ENCODE results near the gene TMEM60. TPM values are rescaled to one million over a fixed set of nuclear protein-coding genes. Genes with fewer than 3 reads are reported as not detected.
A peak's percentile ranks its signal among the peaks of the same experiment; 100 is the strongest.

TMEM60 gene
- total and polyA plus RNA-seq, 2 of the 8 experiments (the other 6 are each of a cell fraction or from before 2014, with no cell fraction given) = 22.1 to 29.2 TPM

DNA sequence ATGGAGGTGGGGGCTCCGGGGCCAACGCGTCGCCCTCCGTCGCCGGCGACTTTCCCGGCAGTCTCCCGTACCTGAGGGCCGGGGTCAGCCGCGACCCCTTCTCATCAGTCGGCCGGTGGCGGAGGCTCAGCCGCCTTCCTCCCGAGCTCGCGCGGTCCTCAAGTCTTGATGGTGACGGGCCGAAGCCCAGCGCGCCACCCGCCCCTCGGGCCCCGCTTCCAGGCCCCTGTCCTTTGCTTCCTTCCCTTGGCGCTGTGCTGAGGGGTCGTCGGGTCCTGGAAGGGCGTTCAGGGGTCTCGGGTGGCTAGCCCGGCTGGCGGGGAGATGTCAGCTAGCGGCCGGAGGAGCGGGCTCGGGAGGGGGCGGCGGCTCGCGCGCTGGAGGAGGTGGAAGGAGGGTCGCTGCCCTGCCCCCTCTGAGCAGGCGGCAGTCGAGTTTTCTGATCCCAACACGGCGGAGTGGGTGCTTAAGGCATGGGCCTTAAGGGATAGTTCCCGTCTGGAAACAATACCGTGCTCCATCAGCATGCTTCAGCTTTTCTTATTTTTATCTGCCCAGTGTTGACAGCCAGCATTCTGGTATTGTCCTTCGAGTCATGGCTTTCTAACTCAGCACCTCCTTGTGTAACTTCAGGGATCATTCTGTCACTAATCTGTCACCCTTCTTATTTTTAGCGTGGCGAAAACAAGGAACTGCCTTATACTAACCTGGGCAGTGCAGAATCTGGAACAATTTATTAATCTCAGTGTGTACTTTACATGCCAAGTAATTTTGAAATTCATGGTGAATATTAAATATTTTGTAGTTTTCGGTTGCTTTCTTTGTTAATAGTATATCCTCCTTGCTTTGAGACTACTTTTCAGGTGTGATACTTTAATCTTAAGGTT, 1.1 kb upstream of the TMEM60 start (continued):
- TF ChIP-seq, protein P1, sequence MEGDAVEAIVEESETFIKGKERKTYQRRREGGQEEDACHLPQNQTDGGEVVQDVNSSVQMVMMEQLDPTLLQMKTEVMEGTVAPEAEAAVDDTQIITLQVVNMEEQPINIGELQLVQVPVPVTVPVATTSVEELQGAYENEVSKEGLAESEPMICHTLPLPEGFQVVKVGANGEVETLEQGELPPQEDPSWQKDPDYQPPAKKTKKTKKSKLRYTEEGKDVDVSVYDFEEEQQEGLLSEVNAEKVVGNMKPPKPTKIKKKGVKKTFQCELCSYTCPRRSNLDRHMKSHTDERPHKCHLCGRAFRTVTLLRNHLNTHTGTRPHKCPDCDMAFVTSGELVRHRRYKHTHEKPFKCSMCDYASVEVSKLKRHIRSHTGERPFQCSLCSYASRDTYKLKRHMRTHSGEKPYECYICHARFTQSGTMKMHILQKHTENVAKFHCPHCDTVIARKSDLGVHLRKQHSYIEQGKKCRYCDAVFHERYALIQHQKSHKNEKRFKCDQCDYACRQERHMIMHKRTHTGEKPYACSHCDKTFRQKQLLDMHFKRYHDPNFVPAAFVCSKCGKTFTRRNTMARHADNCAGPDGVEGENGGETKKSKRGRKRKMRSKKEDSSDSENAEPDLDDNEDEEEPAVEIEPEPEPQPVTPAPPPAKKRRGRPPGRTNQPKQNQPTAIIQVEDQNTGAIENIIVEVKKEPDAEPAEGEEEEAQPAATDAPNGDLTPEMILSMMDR (IDR thresholded peaks at IDR 0.05; ENCODE audit: control extremely low read depth in 1 of 3, insufficient read depth in 1 of 3, low read depth in 1 of 3, low read length in 3 of 3) = no peak
- no peak for TF ChIP-seq BCL11A (IDR thresholded peaks at IDR 0.05; ENCODE audit: low read depth in 2 of 2, low read length in 2 of 2)
- TF ChIP-seq JUND (IDR thresholded peaks at IDR 0.05; ENCODE audit: low read length) = no peak
- TF ChIP-seq BACH1 (IDR thresholded peaks at IDR 0.05; ENCODE audit: low read length) = peak; percentile 11; the same call in 1 of the 2 replicates
- peak in 1 of 2 experiments; percentile 13; a peak in 1 of 3 replicates for TF ChIP-seq POLR2A (IDR thresholded peaks at IDR 0.05; ENCODE audit: control extremely low read depth in 1 of 2, low read depth in 2 of 2, low read length in 2 of 2)
- TF ChIP-seq SAP30 (IDR thresholded peaks at IDR 0.05; ENCODE audit: insufficient read depth, insufficient replicate concordance, low read length) = peak; percentile 66
- no peak for TF ChIP-seq TBP (IDR thresholded peaks at IDR 0.05; ENCODE audit: low read depth, low read length)
- TF ChIP-seq NRF1 (IDR thresholded peaks at IDR 0.05; ENCODE audit: low read depth, low read length) = no peak
- TF ChIP-seq TAF1 (IDR thresholded peaks at IDR 0.05; ENCODE audit: low read depth, low read length) = no peak
- peak; percentile 84 for TF ChIP-seq KDM4A (IDR thresholded peaks at IDR 0.05; ENCODE audit: low read depth, low read length, severe bottlenecking)
- no peak for TF ChIP-seq KDM1A (IDR thresholded peaks at IDR 0.05; ENCODE audit: borderline replicate concordance, low read length)
- no peak for TF ChIP-seq POLR2AphosphoS5 (IDR thresholded peaks at IDR 0.05; ENCODE audit: low read depth, low read length)
- TF ChIP-seq RFX5 (IDR thresholded peaks at IDR 0.05; ENCODE audit: borderline replicate concordance, low read depth, low read length) = no peak
- no peak for TF ChIP-seq TAF7 (optimal IDR thresholded peaks at IDR 0.05; ENCODE audit: borderline replicate concordance, low read depth, low read length)
- no peak for TF ChIP-seq GTF2F1 (IDR thresholded peaks at IDR 0.05; ENCODE audit: borderline replicate concordance, low read depth, low read length)
- TF ChIP-seq SP2 (IDR thresholded peaks at IDR 0.05; ENCODE audit: low read length) = no peak
- TF ChIP-seq SRF (IDR thresholded peaks at IDR 0.05; ENCODE audit: low read depth, low read length) = no peak
- TF ChIP-seq TCF12 (IDR thresholded peaks at IDR 0.05; ENCODE audit: low read depth, low read length) = no peak
- TF ChIP-seq CBX8 (IDR thresholded peaks at IDR 0.05; ENCODE audit: borderline replicate concordance, low read depth, low read length) = no peak
- TF ChIP-seq CHD1 (IDR thresholded peaks at IDR 0.05; ENCODE audit: low read depth, low read length) = no peak
- TF ChIP-seq ASH2L (IDR thresholded peaks at IDR 0.05; ENCODE audit: low read length) = peak; percentile 74
- no peak for TF ChIP-seq TEAD4 (IDR thresholded peaks at IDR 0.05; ENCODE audit: low read depth, low read length)
